ENCODE data around the gene KIF22. TPM values are rescaled to one million over a fixed set of nuclear protein-coding genes. Genes with fewer than 3 reads are reported as not detected.

Gene KIF22
- total RNA-seq, 1 experiment from 2014 or later, result 87.6 TPM

DNA sequence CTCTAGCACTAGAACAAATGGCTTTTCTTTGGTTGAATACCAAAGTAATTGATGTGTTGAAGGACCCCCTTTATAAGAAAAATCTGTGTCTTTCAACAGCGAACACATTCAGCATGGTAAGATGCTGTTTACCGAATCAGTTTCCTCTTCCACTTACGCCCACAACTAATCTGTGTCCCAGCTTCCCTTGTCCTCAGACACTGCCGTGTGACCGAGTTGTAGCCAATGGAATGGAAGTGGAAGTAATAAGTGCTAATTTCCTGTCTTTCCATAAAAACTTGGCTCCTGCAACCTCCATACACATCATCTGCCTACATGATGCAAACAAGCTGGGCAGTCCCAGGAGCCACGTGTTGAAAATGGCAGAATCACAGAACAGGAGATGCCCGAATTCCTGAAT is 62.1 kb downstream of the KIF22 start:
- ChIA-PET POLR2A (ENCODE audit: unreplicated experiment) (no interaction called here), CTCF (no interaction called here)
- no TSS peak for BruUV-seq (replicated peaks)
- no peak overlapping the region for H3K9ac ChIP-seq (ENCODE audit: low read length)
- TF ChIP-seq EZH2phosphoT487 (IDR thresholded peaks at IDR 0.05; ENCODE audit: borderline replicate concordance, low read length) (no peak), EZH2 (IDR thresholded peaks at IDR 0.05; ENCODE audit: low read length, unreplicated experiment) (no peak)
- TF ChIP-seq, protein P1, sequence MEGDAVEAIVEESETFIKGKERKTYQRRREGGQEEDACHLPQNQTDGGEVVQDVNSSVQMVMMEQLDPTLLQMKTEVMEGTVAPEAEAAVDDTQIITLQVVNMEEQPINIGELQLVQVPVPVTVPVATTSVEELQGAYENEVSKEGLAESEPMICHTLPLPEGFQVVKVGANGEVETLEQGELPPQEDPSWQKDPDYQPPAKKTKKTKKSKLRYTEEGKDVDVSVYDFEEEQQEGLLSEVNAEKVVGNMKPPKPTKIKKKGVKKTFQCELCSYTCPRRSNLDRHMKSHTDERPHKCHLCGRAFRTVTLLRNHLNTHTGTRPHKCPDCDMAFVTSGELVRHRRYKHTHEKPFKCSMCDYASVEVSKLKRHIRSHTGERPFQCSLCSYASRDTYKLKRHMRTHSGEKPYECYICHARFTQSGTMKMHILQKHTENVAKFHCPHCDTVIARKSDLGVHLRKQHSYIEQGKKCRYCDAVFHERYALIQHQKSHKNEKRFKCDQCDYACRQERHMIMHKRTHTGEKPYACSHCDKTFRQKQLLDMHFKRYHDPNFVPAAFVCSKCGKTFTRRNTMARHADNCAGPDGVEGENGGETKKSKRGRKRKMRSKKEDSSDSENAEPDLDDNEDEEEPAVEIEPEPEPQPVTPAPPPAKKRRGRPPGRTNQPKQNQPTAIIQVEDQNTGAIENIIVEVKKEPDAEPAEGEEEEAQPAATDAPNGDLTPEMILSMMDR (conservative IDR thresholded peaks at IDR 0.05; ENCODE audit: low read depth, low read length), result no peak
- H3K79me2 ChIP-seq (ENCODE audit: low read length), result no peaks in the 10 kb centered on the region
- H3K4me2 ChIP-seq (ENCODE audit: low read length), result no peak overlapping the region
- no peak for ATAC-seq
- H2AFZ ChIP-seq (ENCODE audit: low read length), result no peak overlapping the region
- intact Hi-C loops (cut with micrococcal nuclease), result no loop called here
- H3K9me2 ChIP-seq (replicated peaks; ENCODE audit: low read length), result no peaks in the 10 kb centered on the region
- H3K4me3 ChIP-seq (ENCODE audit: low read length), result no peak overlapping the region
- H3F3A ChIP-seq (ENCODE audit: low read length, unreplicated experiment), result no peaks in the 10 kb centered on the region
- H3K4me1 ChIP-seq (ENCODE audit: insufficient read depth, low read length), result no peaks in the 10 kb centered on the region
- no peaks in the 10 kb centered on the region for H4K20me1 ChIP-seq (ENCODE audit: low read length)
- H3K27me3 ChIP-seq (ENCODE audit: low read length), result no peaks in the 10 kb centered on the region
- H3K9me3 ChIP-seq (ENCODE audit: low read length), result no peaks in the 10 kb centered on the region
- H3K36me3 ChIP-seq (ENCODE audit: low read depth, low read length), result no peaks in the 10 kb centered on the region
- H3K27ac ChIP-seq (ENCODE audit: low read length), result no peak overlapping the region
- DNase-seq, result no peak

DNA sequence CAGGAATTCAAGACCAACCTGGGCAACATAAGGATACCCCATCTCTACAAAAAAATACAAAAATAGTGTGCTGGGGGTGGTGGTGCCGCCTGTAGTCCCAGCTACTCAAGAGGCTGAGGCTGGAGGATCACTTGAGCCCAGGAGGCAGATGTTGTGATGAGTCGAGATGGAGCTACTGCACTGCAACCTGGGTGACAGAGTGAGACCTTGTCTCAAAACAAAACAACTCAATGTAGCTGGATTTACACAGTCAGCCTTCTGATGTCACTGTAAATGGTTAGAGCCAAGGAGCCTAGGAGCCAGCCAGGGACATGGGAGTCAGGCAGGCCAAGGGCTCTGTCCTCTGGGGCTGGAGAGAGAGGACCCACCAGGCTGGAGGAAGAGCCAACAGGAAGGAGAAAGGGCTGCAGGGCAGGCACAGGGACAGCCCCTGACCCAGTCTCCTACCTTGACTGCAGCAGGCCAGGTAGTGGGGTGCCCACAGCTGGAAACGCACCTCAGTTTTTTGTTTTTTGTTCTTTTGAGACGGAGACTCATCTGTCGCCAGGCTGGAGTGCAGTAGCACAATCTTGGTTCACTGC is 64.1 kb downstream of the KIF22 start:
- Histone ChIP-seq H3K27me3 (ENCODE audit: low read length) (no peaks in the 10 kb centered on the region), H3K4me3 (ENCODE audit: low read length) (no peak overlapping the region), H4K20me1 (ENCODE audit: low read length) (no peaks in the 10 kb centered on the region), H3K9me3 (ENCODE audit: low read length) (no peaks in the 10 kb centered on the region), H3K36me3 (ENCODE audit: low read depth, low read length) (no peaks in the 10 kb centered on the region), H3F3A (ENCODE audit: low read length, unreplicated experiment) (no peaks in the 10 kb centered on the region), H3K9ac (ENCODE audit: low read length) (no peak overlapping the region), H2AFZ (ENCODE audit: low read length) (no peak overlapping the region), H3K79me2 (ENCODE audit: low read length) (no peaks in the 10 kb centered on the region), H3K9me2 (replicated peaks; ENCODE audit: low read length) (no peaks in the 10 kb centered on the region), H3K27ac (ENCODE audit: low read length) (no peak overlapping the region), H3K4me2 (ENCODE audit: low read length) (no peak overlapping the region), H3K4me1 (ENCODE audit: insufficient read depth, low read length) (no peaks in the 10 kb centered on the region)
- TF ChIP-seq EZH2phosphoT487 (IDR thresholded peaks at IDR 0.05; ENCODE audit: borderline replicate concordance, low read length) (no peak), EZH2 (IDR thresholded peaks at IDR 0.05; ENCODE audit: low read length, unreplicated experiment) (no peak)
- TF ChIP-seq, protein P1 (conservative IDR thresholded peaks at IDR 0.05; ENCODE audit: low read depth, low read length), result no peak
- CTCF ChIA-PET, result no interaction called here
- POLR2A ChIA-PET (ENCODE audit: unreplicated experiment), result no interaction called here
- no peak for DNase-seq
- no peak for ATAC-seq
- intact Hi-C loops (cut with micrococcal nuclease), result no loop called here
- no TSS peak for BruUV-seq (replicated peaks)

Other genes with a start within 250 kb of the KIF22 start
- not detected in 2 replicates for gene SPN, start 127.5 kb upstream of the KIF22 start, total RNA-seq (2014; rRNA removed)
- gene QPRT, start 111.6 kb upstream of the KIF22 start, total RNA-seq (2014; rRNA removed), result 0.22 and 1.3 TPM in 2 replicates
- not detected in 2 replicates for gene C16orf54, start 44.8 kb upstream of the KIF22 start, total RNA-seq (2014; rRNA removed)
- not detected in 2 replicates for gene ZG16, start 12.5 kb upstream of the KIF22 start, total RNA-seq (2014; rRNA removed)
- 279 and 358 TPM in 2 replicates for gene MAZ, start 15.8 kb downstream of the KIF22 start, total RNA-seq (2014; rRNA removed)
- gene PRRT2, start 21.4 kb downstream of the KIF22 start, total RNA-seq (2014; rRNA removed), result 0.35 and 0.40 TPM in 2 replicates
- 53.8 and 76.7 TPM in 2 replicates for gene PAGR1, start 25.4 kb downstream of the KIF22 start, total RNA-seq (2014; rRNA removed)
- gene MVP, start 29.7 kb downstream of the KIF22 start, total RNA-seq (2014; rRNA removed), result 27.3 and 36.1 TPM in 2 replicates
- gene CDIPT, start 72.5 kb downstream of the KIF22 start, total RNA-seq (2014; rRNA removed), result 60.5 and 86.2 TPM in 2 replicates
- 23.7 and 25.3 TPM in 2 replicates for gene SEZ6L2, start 108.8 kb downstream of the KIF22 start, total RNA-seq (2014; rRNA removed)
- 2.0 and 3.9 TPM in 2 replicates for gene ASPHD1, start 109.7 kb downstream of the KIF22 start, total RNA-seq (2014; rRNA removed)
- gene KCTD13, start 135.5 kb downstream of the KIF22 start, total RNA-seq (2014; rRNA removed), result 8.2 and 30.2 TPM in 2 replicates
- gene TMEM219, start 171.3 kb downstream of the KIF22 start, total RNA-seq (2014; rRNA removed), result 53.0 and 60.9 TPM in 2 replicates
- 34.1 and 47.4 TPM in 2 replicates for gene TAOK2, start 183.1 kb downstream of the KIF22 start, total RNA-seq (2014; rRNA removed)
- gene HIRIP3, start 204.9 kb downstream of the KIF22 start, total RNA-seq (2014; rRNA removed), result 18.4 and 26.8 TPM in 2 replicates
- gene INO80E, start 205.5 kb downstream of the KIF22 start, total RNA-seq (2014; rRNA removed), result 60.6 and 70.3 TPM in 2 replicates
- gene DOC2A, start 220.3 kb downstream of the KIF22 start, total RNA-seq (2014; rRNA removed), result 4.6 and 5.2 TPM in 2 replicates
- gene C16orf92, start 232.4 kb downstream of the KIF22 start, total RNA-seq (2014; rRNA removed), result not detected in 2 replicates
- gene TLCD3B, start 240.5 kb downstream of the KIF22 start, total RNA-seq (2014; rRNA removed), result 0.29 and 0.47 TPM in 2 replicates

All from PC-3 (cell line).